ENCODE data around the gene MRGPRG.
A peak's percentile ranks its signal among the peaks of the same experiment; 100 is the strongest.

MRGPRG gene

DNA sequence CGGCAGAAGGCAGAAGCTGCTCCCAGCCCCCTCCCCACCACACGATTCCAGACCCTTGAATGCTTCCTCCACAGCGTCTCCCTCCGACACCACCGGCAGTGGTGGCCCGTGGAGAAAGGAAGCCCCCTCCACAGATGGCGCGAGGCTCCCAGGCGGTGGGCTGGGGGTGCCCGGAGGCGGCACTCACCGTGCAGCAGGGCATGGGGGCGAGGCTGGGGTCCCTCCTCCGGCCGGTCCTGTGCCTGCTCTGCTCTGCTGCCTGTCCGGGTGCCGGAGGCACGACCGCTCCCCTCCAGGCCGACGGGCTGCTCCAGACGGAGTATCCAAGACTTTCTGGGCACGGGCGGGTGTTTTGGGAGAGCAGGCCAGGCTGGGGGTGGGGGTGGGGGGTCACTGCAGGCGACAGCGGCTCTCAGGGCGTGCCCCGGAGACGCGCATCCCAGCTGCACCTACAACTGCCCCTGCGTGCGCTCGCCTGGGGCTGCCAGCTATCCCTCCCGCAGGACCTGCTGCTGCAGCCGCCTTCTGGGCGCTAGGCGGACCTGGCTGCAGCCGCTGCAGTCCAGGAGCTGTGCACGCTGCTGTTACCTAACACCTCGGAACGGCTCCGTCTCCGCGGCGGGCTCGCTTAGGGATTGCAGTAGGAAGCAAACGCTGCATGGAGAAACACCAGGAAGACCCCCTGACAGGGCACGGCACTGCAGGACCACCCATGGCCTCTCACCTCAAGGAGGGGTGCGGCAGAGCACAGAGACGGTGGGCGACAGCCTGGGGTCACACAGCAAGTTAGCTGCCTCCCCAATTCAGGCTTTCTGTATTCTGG is 15.2 kb downstream of the MRGPRG start:
- no peaks in the 10 kb centered on the region for H3K27me3 ChIP-seq (ENCODE audit: insufficient read depth, low read length, poor library complexity, severe bottlenecking)

DNA sequence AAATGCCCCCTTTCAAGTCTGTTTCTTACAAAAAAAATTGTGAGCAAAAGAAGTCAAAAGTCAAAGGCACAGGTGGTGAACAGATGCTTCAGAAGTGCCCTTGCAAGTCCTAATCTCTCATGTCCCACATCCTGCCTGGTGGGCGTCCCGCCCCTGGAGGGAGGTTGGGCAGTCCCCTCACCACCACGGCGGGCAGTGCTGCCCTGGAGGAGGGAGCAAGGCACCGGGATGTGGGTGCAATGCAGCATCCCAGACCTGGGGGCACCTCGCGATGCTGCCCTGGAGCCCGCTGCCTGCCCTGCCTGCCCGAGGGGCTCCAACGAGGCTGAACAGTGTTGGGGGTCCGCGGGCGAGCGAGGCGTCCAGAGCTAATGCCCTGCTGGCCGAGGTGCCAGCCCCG is 15.9 kb downstream of the MRGPRG start:
- no peaks in the 10 kb centered on the region for H3K9me3 ChIP-seq (ENCODE audit: insufficient read depth, low read depth, low read length)
- no peaks in the 10 kb centered on the region for H3K36me3 ChIP-seq (ENCODE audit: insufficient read depth, low read length)
- peak overlapping the region; percentile 52 for H3K4me2 ChIP-seq (ENCODE audit: low read depth, low read length, poor library complexity, severe bottlenecking)
- H2AFZ ChIP-seq (ENCODE audit: low read length): no peak overlapping the region
- H3K4me1 ChIP-seq (ENCODE audit: insufficient read depth, low read length, poor library complexity, severe bottlenecking): peaks cover 14% of the 10 kb centered on the region
- H3K4me3 ChIP-seq (ENCODE audit: low read length, poor library complexity, severe bottlenecking): no peak overlapping the region
- TF ChIP-seq, protein P1, sequence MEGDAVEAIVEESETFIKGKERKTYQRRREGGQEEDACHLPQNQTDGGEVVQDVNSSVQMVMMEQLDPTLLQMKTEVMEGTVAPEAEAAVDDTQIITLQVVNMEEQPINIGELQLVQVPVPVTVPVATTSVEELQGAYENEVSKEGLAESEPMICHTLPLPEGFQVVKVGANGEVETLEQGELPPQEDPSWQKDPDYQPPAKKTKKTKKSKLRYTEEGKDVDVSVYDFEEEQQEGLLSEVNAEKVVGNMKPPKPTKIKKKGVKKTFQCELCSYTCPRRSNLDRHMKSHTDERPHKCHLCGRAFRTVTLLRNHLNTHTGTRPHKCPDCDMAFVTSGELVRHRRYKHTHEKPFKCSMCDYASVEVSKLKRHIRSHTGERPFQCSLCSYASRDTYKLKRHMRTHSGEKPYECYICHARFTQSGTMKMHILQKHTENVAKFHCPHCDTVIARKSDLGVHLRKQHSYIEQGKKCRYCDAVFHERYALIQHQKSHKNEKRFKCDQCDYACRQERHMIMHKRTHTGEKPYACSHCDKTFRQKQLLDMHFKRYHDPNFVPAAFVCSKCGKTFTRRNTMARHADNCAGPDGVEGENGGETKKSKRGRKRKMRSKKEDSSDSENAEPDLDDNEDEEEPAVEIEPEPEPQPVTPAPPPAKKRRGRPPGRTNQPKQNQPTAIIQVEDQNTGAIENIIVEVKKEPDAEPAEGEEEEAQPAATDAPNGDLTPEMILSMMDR (conservative IDR thresholded peaks at IDR 0.05; ENCODE audit: low read length): no peak
- TF ChIP-seq EZH2phosphoT487 (IDR thresholded peaks at IDR 0.05; ENCODE audit: borderline replicate concordance): no peak
- H3K79me2 ChIP-seq (ENCODE audit: insufficient read depth, low read length): no peaks in the 10 kb centered on the region
- H3K9ac ChIP-seq (ENCODE audit: low read depth, low read length, poor library complexity, severe bottlenecking): peak overlapping the region; percentile 45
- no peaks in the 10 kb centered on the region for H4K20me1 ChIP-seq (ENCODE audit: insufficient read depth, low read length, poor library complexity, severe bottlenecking)
- H3K9me2 ChIP-seq (replicated peaks; ENCODE audit: low read depth, low read length): no peaks in the 10 kb centered on the region
- H3K27me3 ChIP-seq (ENCODE audit: insufficient read depth, low read length, poor library complexity, severe bottlenecking): no peaks in the 10 kb centered on the region
- no peaks in the 10 kb centered on the region for H3F3A ChIP-seq (ENCODE audit: low read depth)

More for the DNA sequence above, 15.2 kb downstream of the MRGPRG start:
- H4K20me1 ChIP-seq (ENCODE audit: insufficient read depth, low read length, poor library complexity, severe bottlenecking): no peaks in the 10 kb centered on the region
- peaks cover 14% of the 10 kb centered on the region for H3K4me1 ChIP-seq (ENCODE audit: insufficient read depth, low read length, poor library complexity, severe bottlenecking)
- H3K4me2 ChIP-seq (ENCODE audit: low read depth, low read length, poor library complexity, severe bottlenecking): no peak overlapping the region
- no peaks in the 10 kb centered on the region for H3F3A ChIP-seq (ENCODE audit: low read depth)
- H3K9me3 ChIP-seq (ENCODE audit: insufficient read depth, low read depth, low read length): no peaks in the 10 kb centered on the region
- no peak overlapping the region for H3K4me3 ChIP-seq (ENCODE audit: low read length, poor library complexity, severe bottlenecking)
- H3K9me2 ChIP-seq (replicated peaks; ENCODE audit: low read depth, low read length): no peaks in the 10 kb centered on the region
- H3K9ac ChIP-seq (ENCODE audit: low read depth, low read length, poor library complexity, severe bottlenecking): no peak overlapping the region
- no peaks in the 10 kb centered on the region for H3K36me3 ChIP-seq (ENCODE audit: insufficient read depth, low read length)
- H2AFZ ChIP-seq (ENCODE audit: low read length): no peak overlapping the region
- TF ChIP-seq EZH2phosphoT487 (IDR thresholded peaks at IDR 0.05; ENCODE audit: borderline replicate concordance): no peak
- TF ChIP-seq, protein P1 (conservative IDR thresholded peaks at IDR 0.05; ENCODE audit: low read length): no peak
- no peaks in the 10 kb centered on the region for H3K79me2 ChIP-seq (ENCODE audit: insufficient read depth, low read length)

DNA sequence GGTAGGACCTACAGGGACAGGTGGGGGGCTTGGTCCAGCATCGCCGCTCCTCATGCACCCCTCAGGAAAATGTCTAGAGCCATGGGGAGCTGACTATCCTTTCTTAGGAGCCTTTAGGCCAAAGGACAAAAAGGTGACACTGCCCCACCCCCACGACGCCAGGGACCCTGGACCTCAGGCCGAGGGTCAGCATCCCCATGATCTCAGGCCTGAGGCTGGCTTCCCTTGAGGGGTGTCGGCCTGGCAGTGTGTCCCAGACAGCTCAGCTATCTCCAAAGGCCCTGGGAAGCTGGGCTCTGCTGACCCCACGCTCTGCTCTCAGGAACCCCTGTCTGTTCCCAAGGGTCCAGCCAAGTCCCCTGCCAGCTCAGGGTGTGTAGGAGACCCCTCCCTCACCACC is 16.3 kb downstream of the MRGPRG start:
- H3K4me2 ChIP-seq (ENCODE audit: low read depth, low read length, poor library complexity, severe bottlenecking): peak overlapping the region; percentile 52

More for the DNA sequence above, 16.3 kb downstream of the MRGPRG start:
- no peak for TF ChIP-seq EZH2phosphoT487 (IDR thresholded peaks at IDR 0.05; ENCODE audit: borderline replicate concordance)
- TF ChIP-seq, protein P1 (conservative IDR thresholded peaks at IDR 0.05; ENCODE audit: low read length): no peak
- no peak overlapping the region for H3K4me3 ChIP-seq (ENCODE audit: low read length, poor library complexity, severe bottlenecking)
- H3F3A ChIP-seq (ENCODE audit: low read depth): no peaks in the 10 kb centered on the region
- H3K27me3 ChIP-seq (ENCODE audit: insufficient read depth, low read length, poor library complexity, severe bottlenecking): no peaks in the 10 kb centered on the region
- no peaks in the 10 kb centered on the region for H3K9me2 ChIP-seq (replicated peaks; ENCODE audit: low read depth, low read length)
- H3K9me3 ChIP-seq (ENCODE audit: insufficient read depth, low read depth, low read length): no peaks in the 10 kb centered on the region
- H3K4me1 ChIP-seq (ENCODE audit: insufficient read depth, low read length, poor library complexity, severe bottlenecking): peaks cover 14% of the 10 kb centered on the region
- peak overlapping the region; percentile 45 for H3K9ac ChIP-seq (ENCODE audit: low read depth, low read length, poor library complexity, severe bottlenecking)
- H4K20me1 ChIP-seq (ENCODE audit: insufficient read depth, low read length, poor library complexity, severe bottlenecking): no peaks in the 10 kb centered on the region
- H3K79me2 ChIP-seq (ENCODE audit: insufficient read depth, low read length): no peaks in the 10 kb centered on the region
- no peak overlapping the region for H2AFZ ChIP-seq (ENCODE audit: low read length)
- no peaks in the 10 kb centered on the region for H3K36me3 ChIP-seq (ENCODE audit: insufficient read depth, low read length)

Data from Loucy (cell line).